T-cell (primary cell): ENCODE data around the gene CST11. TPM values are rescaled to one million over a fixed set of nuclear protein-coding genes. Genes with fewer than 3 reads are reported as not detected.

Experiments
- ATAC-seq, 4 experiments: fragments of 200-7000 bp in 3 of 4; fragments of 150-1000 bp in 1 of 4; cut with Tn5 transposase; replicated peaks in 1 of 4; 1 replicate in 3 of 4; 2 replicates in 1 of 4; pipeline ENCODE4 v1.10.0; 2021; ENCODE audit warnings: moderate library complexity in 3 of 4, mild to moderate bottlenecking in 2 of 4, moderate number of reproducible peaks in 1 of 4
- CTCF ChIA-PET, 2 donors: fragments of 300-600 bp; sonication (Branson Sonifier 250); formaldehyde crosslinking; loops; one replicate each; lab custom pipeline; 2022; ENCODE audit warnings: antibody characterized with exemption in 2 of 2; lab: Charles Lee
- POLR2A ChIA-PET, 2 donors: fragments of 300-600 bp; sonication (Branson Sonifier 250); formaldehyde crosslinking; loops; one replicate each; lab custom pipeline; 2022; ENCODE audit warnings: antibody characterized with exemption in 2 of 2; lab: Charles Lee
- DNase-seq, 35 experiments: peaks; one replicate each; pipeline versions ENCODE4 v3.0.0 to v3.0.0-alpha.2; 2013 to 2023
- H3K27ac ChIP-seq: one replicate; pipeline ENCODE4 v1.5.1; 2013; ENCODE audit warnings: low read length
- H3K27me3 ChIP-seq, 2 experiments: replicated peaks in 1 of 2; 1 replicate in 1 of 2; 2 replicates in 1 of 2; pipeline versions ENCODE4 v1.6.1 to v1.7.0; 2013; ENCODE audit warnings: low read length in 1 of 2, mixed read lengths in 1 of 2; ENCODE audit not compliant: control insufficient read depth in 2 of 2, insufficient read depth in 2 of 2; ENCODE audit errors: extremely low read depth in 1 of 2
- H3K36me3 ChIP-seq, 2 donors: 1 replicate in 1 of 2; 2 replicates in 1 of 2; pipeline versions ENCODE4 v1.6.1 to v1.7.0; 2013; ENCODE audit warnings: low read length in 1 of 2; ENCODE audit not compliant: control insufficient read depth in 2 of 2, insufficient read depth in 1 of 2; ENCODE audit errors: extremely low read depth in 1 of 2
- H3K4me1 ChIP-seq, 2 experiments: 1 replicate in 1 of 2; 2 replicates in 1 of 2; pipeline versions ENCODE4 v1.6.1 to v1.7.0; 2013; ENCODE audit warnings: low read length in 2 of 2, mixed read lengths in 1 of 2; ENCODE audit not compliant: insufficient read depth in 2 of 2, control insufficient read depth in 1 of 2; ENCODE audit errors: extremely low read depth in 1 of 2
- H3K4me3 ChIP-seq, 2 donors: 1 replicate in 1 of 2; 2 replicates in 1 of 2; pipeline versions ENCODE4 v1.5.1 to v1.7.0; 2013; ENCODE audit warnings: mild to moderate bottlenecking in 2 of 2, low read length in 1 of 2, moderate library complexity in 1 of 2; ENCODE audit not compliant: control insufficient read depth in 1 of 2; ENCODE audit errors: extremely low read depth in 1 of 2
- H3K9me3 ChIP-seq: 2 replicates; pipeline ENCODE4 v1.7.0; 2013
- H3K27ac Mint-ChIP-seq, 2 donors: one replicate each; pipeline ENCODE4 v1.8.0; 2020 to 2021; ENCODE audit warnings: mild to moderate bottlenecking in 2 of 2, mixed read lengths in 2 of 2
- H3K27me3 Mint-ChIP-seq, 2 donors: one replicate each; pipeline ENCODE4 v1.8.0; 2021 to 2022; ENCODE audit warnings: mixed read lengths in 2 of 2
- H3K36me3 Mint-ChIP-seq: one replicate; pipeline ENCODE4 v1.8.0; 2021; ENCODE audit warnings: mixed read lengths
- H3K4me1 Mint-ChIP-seq, 3 donors: one replicate each; pipeline ENCODE4 v1.8.0; 2020 to 2022; ENCODE audit warnings: mixed read lengths in 3 of 3, mild to moderate bottlenecking in 1 of 3
- H3K4me3 Mint-ChIP-seq, 3 donors: one replicate each; pipeline ENCODE4 v1.8.0; 2020 to 2022; ENCODE audit warnings: mild to moderate bottlenecking in 3 of 3, mixed read lengths in 3 of 3, moderate library complexity in 3 of 3
- H3K9me3 Mint-ChIP-seq, 3 donors: one replicate each; pipeline ENCODE4 v1.8.0; 2020 to 2022; ENCODE audit warnings: mixed read lengths in 3 of 3
- WGBS: methylation state at CpG from one replicate; pipeline ENCODE4 v1.1.5; 2013; ENCODE audit warnings: missing lambda C conversion rate; ENCODE audit not compliant: insufficient coverage; 5-methylcytosine and 5-hydroxymethylcytosine counted together
- total RNA-seq, 35 experiments: library from RNA in 6 of 35; stranded (reverse) in 6 of 35; fragments of 120-200 nt in 1 of 35; gene quantifications; one replicate each; pipeline versions ENCODE4 v1.2.1 to v1.2.4 and lab custom pipeline; 2013 to 2026

Gene CST11
- total RNA-seq, 5 donors from 2014 or later (not counting 1 experiment from before 2014, with no cell fraction given): not detected

- Mint-ChIP-seq H3K4me1 (peaks cover 37 to 62% (median 40%) of the 10 kb centered on the region in 3 donors), H3K36me3 (no peaks in the 10 kb centered on the region), H3K9me3 (no peaks in the 10 kb centered on the region), H3K4me3 (peak within 1 kb of the TSS; percentile 89 to 93 (median 91)), H3K27me3 (peaks cover 0 to 6% of the 10 kb centered on the region in 2 donors), H3K27ac (peak within 1 kb of the TSS; percentile 36 to 68)
- peaks cover 17 to 21% of the 10 kb centered on the region in 2 experiments for H3K4me1 ChIP-seq
- peak within 1 kb of the TSS; percentile 66 for H3K27ac ChIP-seq
- no peaks in the 10 kb centered on the region for H3K36me3 ChIP-seq
- H3K27me3 ChIP-seq: peaks cover 0 to 4% of the 10 kb centered on the region in 2 experiments
- peak within 1 kb of the TSS; percentile 75 to 98 for H3K4me3 ChIP-seq
- DNase-seq: peak; percentile 84 to 96 (median 91)
- WGBS: under 1% methylated on average over 46 of the region's 64 CpGs
- POLR2A ChIA-PET: interaction anchor here (0.6 to 2.6 kb wide), 7 partner anchors 14 to 824 kb away, joined by 3 to 17 read pairs (median 3); partner anchors contain the start of gene NXT1 (in 1 of the 2)
- CTCF ChIA-PET: interaction anchor here (0.6 to 2.3 kb wide), 8 partner anchors 10 to 186 kb away, joined by 3 to 38 read pairs (median 4); partner anchors contain the start of gene NXT1 (in 1 of the 2)
- no peaks in the 10 kb centered on the region for H3K9me3 ChIP-seq
- peak; percentile 99 for ATAC-seq
Measured at GRCh38 chr20:23420943-23421931, 31.4 kb downstream of the CST11 start, which contains the start of gene NAPB. Gene NAPB (minus strand): TSS chr20:23421488. CDS start chr20:23421402, 86 bp downstream.

GRCh38 chr20:23419995-23420901 is 32.4 kb downstream of the CST11 start:
- DNase-seq (peak in 26 of 35 experiments; percentile 3 to 52 (median 21)), ATAC-seq (peak in 3 of 4 experiments; percentile 15 to 24 (median 18))
- CTCF ChIA-PET: interaction anchor here (0.6 to 2.3 kb wide), 7 partner anchors 9 to 187 kb away, joined by 3 to 38 read pairs (median 4); partner anchors contain the start of gene NXT1 (in 1 of the 2)
- Mint-ChIP-seq H3K27ac (peak overlapping the region; percentile 90), H3K4me3 (peak overlapping the region; percentile 89 to 93 (median 91)), H3K36me3 (peaks cover 5% of the 10 kb centered on the region), H3K9me3 (no peaks in the 10 kb centered on the region), H3K27me3 (peaks cover 0 to 6% of the 10 kb centered on the region in 2 donors), H3K4me1 (peaks cover 43 to 70% (median 48%) of the 10 kb centered on the region in 3 donors)
- H3K27me3 ChIP-seq: peaks cover 0 to 4% of the 10 kb centered on the region in 2 experiments
- POLR2A ChIA-PET: interaction anchor here (0.6 to 2.6 kb wide), 5 partner anchors 13 to 162 kb away, joined by 3 to 17 read pairs (median 3); partner anchors contain the start of gene NXT1 (in 1 of the 2)
- H3K4me3 ChIP-seq: peak overlapping the region; percentile 75 to 98
- H3K36me3 ChIP-seq: no peaks in the 10 kb centered on the region
- WGBS: 0% methylated on average over 45 of the region's 58 CpGs
- peak overlapping the region; percentile 66 for H3K27ac ChIP-seq
- no peaks in the 10 kb centered on the region for H3K9me3 ChIP-seq
- peaks cover 21 to 25% of the 10 kb centered on the region in 2 experiments for H3K4me1 ChIP-seq

GRCh38 chr20:23419657-23419994 is 33.0 kb downstream of the CST11 start:
- Mint-ChIP-seq H3K27me3 (peaks cover 0 to 2% of the 10 kb centered on the region in 2 donors), H3K36me3 (peaks cover 5% of the 10 kb centered on the region), H3K9me3 (no peaks in the 10 kb centered on the region), H3K27ac (peak overlapping the region; percentile 90), H3K4me3 (peak overlapping the region; percentile 89 to 93 (median 91)), H3K4me1 (peaks cover 45 to 69% (median 48%) of the 10 kb centered on the region in 3 donors)
- Histone ChIP-seq H3K9me3 (no peaks in the 10 kb centered on the region), H3K36me3 (no peaks in the 10 kb centered on the region), H3K27me3 (no peaks in the 10 kb centered on the region), H3K4me1 (peaks cover 21 to 28% of the 10 kb centered on the region in 2 experiments), H3K27ac (peak overlapping the region; percentile 61), H3K4me3 (peak overlapping the region in 1 of 2 donors; percentile 98)
- WGBS: 20% methylated on average over 2 of the region's 5 CpGs
- ChIA-PET POLR2A (interaction anchor here in 1 of 2 donors (0.8 kb wide), 1 partner anchor 69 kb away, joined by 3 read pairs; the partner anchor contains the start of gene NXT1), CTCF (interaction anchor here in 1 of 2 donors (1.3 kb wide), 1 partner anchor 22 kb away, joined by 3 read pairs; no protein-coding TSS in a partner anchor)
- DNase-seq (no peak), ATAC-seq (no peak)

DNA sequence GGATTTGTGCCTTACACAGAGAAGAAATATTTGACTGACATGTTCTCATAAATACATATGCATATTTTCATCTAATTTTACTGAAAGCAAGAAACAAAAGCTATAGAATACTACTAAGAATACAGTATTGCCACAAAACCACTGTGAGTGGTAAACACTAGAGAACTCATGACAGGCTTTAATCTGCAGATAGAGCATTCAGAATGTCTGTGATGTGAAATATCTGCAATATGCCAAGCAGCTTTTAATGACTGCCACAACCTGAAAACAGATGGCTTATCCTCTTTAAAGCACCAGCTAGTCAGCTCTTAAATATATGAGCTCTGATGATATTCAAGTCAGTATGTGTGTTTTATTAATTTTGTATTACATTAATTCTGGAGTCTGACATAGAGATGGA is 34.8 kb downstream of the CST11 start:
- no peak overlapping the region for H3K27ac ChIP-seq
- Mint-ChIP-seq H3K4me1 (peaks cover 54 to 68% (median 55%) of the 10 kb centered on the region in 3 donors), H3K9me3 (no peaks in the 10 kb centered on the region), H3K36me3 (peaks cover 5% of the 10 kb centered on the region), H3K27ac (peak overlapping the region; percentile 61 to 81), H3K27me3 (no peaks in the 10 kb centered on the region), H3K4me3 (no peak overlapping the region)
- peaks cover 17 to 28% of the 10 kb centered on the region in 2 experiments for H3K4me1 ChIP-seq
- H3K4me3 ChIP-seq: no peak overlapping the region
- ChIA-PET POLR2A (interaction anchor here in 1 of 2 donors (0.9 to 1.3 kb wide), 2 partner anchors 60 to 68 kb away, joined by 3 to 13 read pairs; partner anchors contain the start of gene NXT1), CTCF (interaction anchor here in 1 of 2 donors (2.5 kb wide), 1 partner anchor 68 kb away, joined by 18 read pairs; the partner anchor contains the start of gene NXT1)
- no peaks in the 10 kb centered on the region for H3K36me3 ChIP-seq
- ATAC-seq: no peak
- no peaks in the 10 kb centered on the region for H3K27me3 ChIP-seq
- H3K9me3 ChIP-seq: no peaks in the 10 kb centered on the region
- DNase-seq: no peak

- POLR2A ChIA-PET: no interaction called here
- WGBS: no CpG with 5 or more reads among the region's 6 CpGs
- no peak for ATAC-seq
- no peaks in the 10 kb centered on the region for H3K27me3 Mint-ChIP-seq
- peak overlapping the region in 1 of 3 donors; percentile 24 for H3K4me3 Mint-ChIP-seq
- DNase-seq: peak in 9 of 35 experiments; percentile 3 to 60 (median 11)
- Histone ChIP-seq H3K4me1 (peaks cover 11 to 22% of the 10 kb centered on the region in 2 experiments), H3K27me3 (no peaks in the 10 kb centered on the region), H3K4me3 (no peak overlapping the region), H3K9me3 (no peaks in the 10 kb centered on the region), H3K27ac (peak overlapping the region; percentile 15), H3K36me3 (no peaks in the 10 kb centered on the region)
- peaks cover 5% of the 10 kb centered on the region for H3K36me3 Mint-ChIP-seq
- no peaks in the 10 kb centered on the region for H3K9me3 Mint-ChIP-seq
- peak overlapping the region in 1 of 2 donors; percentile 52 for H3K27ac Mint-ChIP-seq
- CTCF ChIA-PET: interaction anchor here (1.0 to 1.7 kb wide), 2 partner anchors 66 kb away, joined by 4 to 7 read pairs; no protein-coding TSS in a partner anchor
- H3K4me1 Mint-ChIP-seq: peaks cover 50 to 66% (median 58%) of the 10 kb centered on the region in 3 donors
Measured at GRCh38 chr20:23415959-23416583, 36.6 kb downstream of the CST11 start.
